GM21381 (cell line): ENCODE data around the gene MAP2K5.

Experiments
- ATAC-seq: cut with Tn5 transposase; IDR thresholded peaks from one replicate; pipeline ENCODE4 v1.9.1; 2021; ENCODE audit warnings: mild to moderate bottlenecking, moderate library complexity; ENCODE audit not compliant: unreplicated experiment

MAP2K5 gene

GRCh38 chr15:67832897-67833709, 290.6 kb downstream of the MAP2K5 start:
- no peak for ATAC-seq

- ATAC-seq, result no peak
These were observed 291.4 kb downstream of the MAP2K5 start for GRCh38 chr15:67833710-67834511.

- ATAC-seq, result no peak
These were observed 292.2 kb downstream of the MAP2K5 start for GRCh38 chr15:67834581-67835296.

- no peak for ATAC-seq
These were observed 293.0 kb downstream of the MAP2K5 start for GRCh38 chr15:67835297-67836133.

GRCh38 chr15:67836134-67836455, 293.6 kb downstream of the MAP2K5 start:
- no peak for ATAC-seq

GRCh38 chr15:67836477-67836876, 294.0 kb downstream of the MAP2K5 start:
- no peak for ATAC-seq

- ATAC-seq, result no peak
These were observed 294.5 kb downstream of the MAP2K5 start for GRCh38 chr15:67836955-67837354.

- no peak for ATAC-seq
These were observed 296.4 kb downstream of the MAP2K5 start for GRCh38 chr15:67838789-67839332.

- ATAC-seq, result peak; percentile 7
These were observed 297.0 kb downstream of the MAP2K5 start for GRCh38 chr15:67839499-67839928.

GRCh38 chr15:67839929-67840748, 297.6 kb downstream of the MAP2K5 start, which contains the start of gene RNU6-1:
Gene RNU6-1 (minus strand): TSS chr15:67840045.
- ATAC-seq, result peak; percentile 85

GRCh38 chr15:67840749-67841512, 298.4 kb downstream of the MAP2K5 start:
- ATAC-seq, result no peak

GRCh38 chr15:67841513-67841762, 298.9 kb downstream of the MAP2K5 start:
- no peak for ATAC-seq

GRCh38 chr15:67843092-67843501, 300.6 kb downstream of the MAP2K5 start:
- no peak for ATAC-seq

- ATAC-seq, result no peak
These were observed 301.3 kb downstream of the MAP2K5 start for GRCh38 chr15:67843571-67844387.

GRCh38 chr15:67845974-67846373, 303.5 kb downstream of the MAP2K5 start:
- ATAC-seq, result no peak

GRCh38 chr15:67849538-67849937, 307.0 kb downstream of the MAP2K5 start:
- no peak for ATAC-seq

GRCh38 chr15:67850336-67850735, 307.8 kb downstream of the MAP2K5 start:
- ATAC-seq, result no peak

GRCh38 chr15:67850994-67851571, 308.6 kb downstream of the MAP2K5 start:
- no peak for ATAC-seq
